HepG2 (cell line): ENCODE results near the gene RNU7-1. TPM values are rescaled to one million over a fixed set of nuclear protein-coding genes. Genes with fewer than 3 reads are reported as not detected.

Experiments used
- ARNT2 ChIP-seq: sonication (generic); formaldehyde crosslinking; IDR thresholded peaks from 2 replicates; pipeline ENCODE4 v1.8.0; 2022; ENCODE audit warnings: mild to moderate bottlenecking, low read depth, missing genetic modification reagents, moderate library complexity
- CC2D1A ChIP-seq: sonication (generic); formaldehyde crosslinking; IDR thresholded peaks from 2 replicates; pipeline ENCODE4 v1.8.1; 2023; ENCODE audit warnings: mild to moderate bottlenecking, missing genetic modification reagents
- HDAC2 ChIP-seq: sonication (generic); formaldehyde crosslinking; IDR thresholded peaks from 2 replicates; pipeline ENCODE4 v1.4.0; 2020; ENCODE audit warnings: missing genetic modification reagents
- HMG20A ChIP-seq: IDR thresholded peaks from 2 replicates; pipeline ENCODE4 v1.6.1; 2016; ENCODE audit warnings: borderline replicate concordance
- MTA1 ChIP-seq: sonication (generic); formaldehyde crosslinking; IDR thresholded peaks from 2 replicates; pipeline ENCODE4 v1.4.0; 2020; ENCODE audit warnings: missing genetic modification reagents, mild to moderate bottlenecking, borderline replicate concordance
- MYC ChIP-seq: sonication (generic); formaldehyde crosslinking; IDR thresholded peaks from 2 replicates; pipeline ENCODE4 v1.9.0; 2021; ENCODE audit warnings: missing genetic modification reagents, borderline replicate concordance
- REPIN1 ChIP-seq: sonication (generic); formaldehyde crosslinking; IDR thresholded peaks from 2 replicates; pipeline ENCODE4 v1.8.0; 2022; ENCODE audit warnings: missing genetic modification reagents, low read depth, mild to moderate bottlenecking, borderline replicate concordance
- RFX1 ChIP-seq: fragments of 450-650 bp; IDR thresholded peaks from 2 replicates; pipeline ENCODE4 v1.6.1; 2017
- SAFB2 ChIP-seq: sonication (generic); formaldehyde crosslinking; IDR thresholded peaks from 2 replicates; pipeline ENCODE4 v1.5.1; 2020; ENCODE audit warnings: missing genetic modification reagents, low read depth, mild to moderate bottlenecking, borderline replicate concordance
- SAP130 ChIP-seq: IDR thresholded peaks from 2 replicates; pipeline ENCODE4 v1.6.1; 2016; ENCODE audit warnings: low read depth
- SMAD9 ChIP-seq: sonication (generic); formaldehyde crosslinking; IDR thresholded peaks from 2 replicates; pipeline ENCODE4 v1.5.1; 2020; ENCODE audit warnings: mild to moderate bottlenecking, missing genetic modification reagents
- SRY ChIP-seq: sonication (generic); formaldehyde crosslinking; IDR thresholded peaks from 2 replicates; pipeline ENCODE4 v1.8.0; 2022; ENCODE audit warnings: mild to moderate bottlenecking, missing genetic modification reagents
- SYNCRIP ChIP-seq: fragments of 200-400 bp; formaldehyde crosslinking; IDR thresholded peaks from 2 replicates; pipeline ENCODE4 v1.6.1; 2018; ENCODE audit warnings: mild to moderate bottlenecking, low read depth, low read length; ENCODE audit not compliant: insufficient read depth
- TARDBP ChIP-seq: sonication (generic); formaldehyde crosslinking; IDR thresholded peaks from 2 replicates; pipeline ENCODE4 v1.8.0; 2022; ENCODE audit warnings: mild to moderate bottlenecking, missing genetic modification reagents
- ZBTB34 ChIP-seq: sonication (generic); formaldehyde crosslinking; IDR thresholded peaks from 2 replicates; pipeline ENCODE4 v1.8.0; 2022; ENCODE audit warnings: mild to moderate bottlenecking, missing genetic modification reagents
- ZMYM2 ChIP-seq: sonication (generic); formaldehyde crosslinking; IDR thresholded peaks from 2 replicates; pipeline ENCODE4 v1.8.0; 2022; ENCODE audit warnings: mild to moderate bottlenecking, missing genetic modification reagents
- ZNF354B ChIP-seq: sonication (generic); formaldehyde crosslinking; IDR thresholded peaks from 2 replicates; pipeline ENCODE4 v1.8.0; 2022; ENCODE audit warnings: mild to moderate bottlenecking, missing genetic modification reagents
- ZNF468 ChIP-seq: sonication (generic); formaldehyde crosslinking; IDR thresholded peaks from 2 replicates; pipeline ENCODE4 v1.8.0; 2022; ENCODE audit warnings: mild to moderate bottlenecking, moderate library complexity, missing genetic modification reagents
- ZNF562 ChIP-seq: sonication (generic); formaldehyde crosslinking; IDR thresholded peaks from 2 replicates; pipeline ENCODE4 v1.8.0; 2022; ENCODE audit warnings: missing genetic modification reagents, borderline replicate concordance
- ZNF619 ChIP-seq: sonication (generic); formaldehyde crosslinking; IDR thresholded peaks from 2 replicates; pipeline ENCODE4 v1.4.0; 2020; ENCODE audit warnings: mild to moderate bottlenecking, missing genetic modification reagents
- ZNF792 ChIP-seq: IDR thresholded peaks from 2 replicates; pipeline ENCODE4 v1.6.1; 2016
- ZNF891 ChIP-seq: sonication (generic); formaldehyde crosslinking; IDR thresholded peaks from 2 replicates; pipeline ENCODE4 v1.5.0; 2020; ENCODE audit warnings: mild to moderate bottlenecking, missing genetic modification reagents
- ZXDC ChIP-seq: sonication (generic); formaldehyde crosslinking; IDR thresholded peaks from 2 replicates; pipeline ENCODE4 v1.5.0; 2020; ENCODE audit warnings: mild to moderate bottlenecking, missing genetic modification reagents
- polyA plus RNA-seq, 8 experiments: library from polyadenylated mRNA; depleted of rRNA in 3 of 8; stranded (reverse) in 7 of 8; unstranded in 1 of 8; fragments of >200 nt; fragmentation: Illumina TruSeq in 4 of 8; extraction: Trizol in 4 of 8; gene quantifications; 2 replicates each; pipeline versions ENCODE4 v1.2.1 to v1.2.3, GENCODE V29; 2011 to 2016; ENCODE audit warnings: low read depth in 4 of 8, missing spikeins in 1 of 8, mixed read lengths in 1 of 8; ENCODE audit not compliant: insufficient read depth in 1 of 8
- total RNA-seq, 5 experiments: library from RNA; depleted of rRNA; stranded (reverse); fragments of >200 nt; fragmentation: Illumina TruSeq; extraction: Trizol; gene quantifications; 2 replicates each; pipeline ENCODE4 v1.2.3, GENCODE V29; 2016; ENCODE audit warnings: low read depth in 1 of 5
- TF ChIP-seq, protein P1 (sequence below): sonication (generic); formaldehyde crosslinking; IDR thresholded peaks from 2 replicates; pipeline ENCODE4 v1.4.0; 2020; ENCODE audit warnings: missing genetic modification reagents, borderline replicate concordance

RNU7-1 gene
- total and polyA plus RNA-seq, 2 of the 13 experiments (the other 11 are each of a cell fraction or from before 2014, with no cell fraction given): not detected

DNA sequence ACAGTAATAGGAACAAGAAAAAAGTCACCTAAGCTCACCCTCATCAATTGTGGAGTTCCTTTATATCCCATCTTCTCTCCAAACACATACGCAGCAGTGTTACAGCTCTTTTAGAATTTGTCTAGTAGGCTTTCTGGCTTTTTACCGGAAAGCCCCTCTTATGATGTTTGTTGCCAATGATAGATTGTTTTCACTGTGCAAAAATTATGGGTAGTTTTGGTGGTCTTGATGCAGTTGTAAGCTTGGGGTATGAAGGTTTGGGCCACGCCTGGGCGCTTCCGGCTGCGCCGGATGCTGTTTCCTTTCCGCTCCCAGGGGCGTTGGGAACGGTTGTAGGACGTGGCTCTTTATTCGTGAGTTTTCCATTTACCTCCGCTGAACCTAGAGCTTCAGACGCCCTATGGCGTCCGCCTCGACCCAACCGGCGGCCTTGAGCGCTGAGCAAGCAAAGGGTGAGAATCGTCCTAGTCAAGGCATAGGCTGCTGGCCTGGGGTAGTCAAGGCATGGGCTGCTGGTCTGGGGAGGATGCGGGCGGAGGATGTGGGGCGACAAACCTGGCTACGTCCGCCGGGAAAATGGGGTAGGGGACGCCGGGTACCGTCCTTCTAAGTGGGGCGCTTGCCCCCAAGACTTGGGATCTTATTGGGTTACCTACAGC lies at the start of gene RNU7-1, which contains the start of gene C12orf57 (continued):
- TF ChIP-seq, protein P1, sequence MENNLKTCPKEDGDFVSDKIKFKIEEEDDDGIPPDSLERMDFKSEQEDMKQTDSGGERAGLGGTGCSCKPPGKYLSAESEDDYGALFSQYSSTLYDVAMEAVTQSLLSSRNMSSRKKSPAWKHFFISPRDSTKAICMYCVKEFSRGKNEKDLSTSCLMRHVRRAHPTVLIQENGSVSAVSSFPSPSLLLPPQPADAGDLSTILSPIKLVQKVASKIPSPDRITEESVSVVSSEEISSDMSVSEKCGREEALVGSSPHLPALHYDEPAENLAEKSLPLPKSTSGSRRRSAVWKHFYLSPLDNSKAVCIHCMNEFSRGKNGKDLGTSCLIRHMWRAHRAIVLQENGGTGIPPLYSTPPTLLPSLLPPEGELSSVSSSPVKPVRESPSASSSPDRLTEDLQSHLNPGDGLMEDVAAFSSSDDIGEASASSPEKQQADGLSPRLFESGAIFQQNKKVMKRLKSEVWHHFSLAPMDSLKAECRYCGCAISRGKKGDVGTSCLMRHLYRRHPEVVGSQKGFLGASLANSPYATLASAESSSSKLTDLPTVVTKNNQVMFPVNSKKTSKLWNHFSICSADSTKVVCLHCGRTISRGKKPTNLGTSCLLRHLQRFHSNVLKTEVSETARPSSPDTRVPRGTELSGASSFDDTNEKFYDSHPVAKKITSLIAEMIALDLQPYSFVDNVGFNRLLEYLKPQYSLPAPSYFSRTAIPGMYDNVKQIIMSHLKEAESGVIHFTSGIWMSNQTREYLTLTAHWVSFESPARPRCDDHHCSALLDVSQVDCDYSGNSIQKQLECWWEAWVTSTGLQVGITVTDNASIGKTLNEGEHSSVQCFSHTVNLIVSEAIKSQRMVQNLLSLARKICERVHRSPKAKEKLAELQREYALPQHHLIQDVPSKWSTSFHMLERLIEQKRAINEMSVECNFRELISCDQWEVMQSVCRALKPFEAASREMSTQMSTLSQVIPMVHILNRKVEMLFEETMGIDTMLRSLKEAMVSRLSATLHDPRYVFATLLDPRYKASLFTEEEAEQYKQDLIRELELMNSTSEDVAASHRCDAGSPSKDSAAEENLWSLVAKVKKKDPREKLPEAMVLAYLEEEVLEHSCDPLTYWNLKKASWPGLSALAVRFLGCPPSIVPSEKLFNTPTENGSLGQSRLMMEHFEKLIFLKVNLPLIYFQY (CRISPR knock-in tag): peak; percentile 81; the same call in 1 of the 2 replicates
- TF ChIP-seq SRY (CRISPR knock-in tag) (peak; percentile 30; the same call in 1 of the 2 replicates), MTA1 (CRISPR knock-in tag) (peak; percentile 74), REPIN1 (CRISPR knock-in tag) (peak; percentile 23; the same call in 1 of the 2 replicates), RFX1 (no peak), HDAC2 (CRISPR knock-in tag) (peak; percentile 79; the same call in 1 of the 2 replicates), SAFB2 (peak; percentile 67; the same call in 1 of the 2 replicates), MYC (CRISPR knock-in tag) (no peak), SAP130 (peak; percentile 86), ZNF792 (peak; percentile 97), ZMYM2 (no peak), ZNF891 (CRISPR knock-in tag) (peak; percentile 34; the same call in 1 of the 2 replicates), TARDBP (CRISPR knock-in tag) (peak; percentile 92), ZNF619 (CRISPR knock-in tag) (no peak), CC2D1A (no peak), ARNT2 (CRISPR knock-in tag) (0 out of 2 replicates have a peak, but pooled peaks have one; percentile 13), SMAD9 (CRISPR knock-in tag) (no peak), SYNCRIP (no peak), ZXDC (CRISPR knock-in tag) (no peak), ZBTB34 (CRISPR knock-in tag) (0 out of 2 replicates have a peak, but pooled peaks have one; percentile 25), ZNF468 (no peak), HMG20A (CRISPR knock-in tag) (peak; percentile 59; the same call in 1 of the 2 replicates), ZNF562 (CRISPR knock-in tag) (peak; percentile 28), ZNF354B (CRISPR knock-in tag) (peak; percentile 71; the same call in 1 of the 2 replicates)
